Measurements from ENCODE around the gene SAMMSON.

Gene SAMMSON

GRCh38 chr3:70011582-70011981, 12.0 kb downstream of the SAMMSON start:
- no peak for DNase-seq (ENCODE audit: low spot score)

- no peak for DNase-seq (ENCODE audit: low spot score)
Measured at GRCh38 chr3:70020906-70021660, 21.6 kb downstream of the SAMMSON start.

DNA sequence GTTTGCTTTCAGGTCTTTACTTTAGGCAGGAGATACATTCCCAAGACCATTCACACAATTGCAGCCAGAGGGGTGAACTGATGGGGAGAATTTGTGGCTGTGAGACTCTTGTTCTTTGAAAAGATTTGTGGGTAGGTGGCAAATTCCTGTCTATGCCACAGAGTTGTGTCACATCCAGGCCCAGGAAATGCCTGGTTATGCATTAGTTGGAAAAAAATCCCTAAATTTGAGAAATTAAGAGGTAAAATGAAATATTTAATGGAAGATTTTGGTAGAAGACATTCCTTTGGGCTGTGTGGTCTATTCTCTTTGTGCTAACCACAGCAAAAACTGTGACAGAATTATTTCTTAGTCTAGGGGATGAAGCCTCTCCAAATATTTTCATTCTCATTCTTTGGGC, 28.8 kb downstream of the SAMMSON start:
- no peak for DNase-seq (ENCODE audit: low spot score)

DNA sequence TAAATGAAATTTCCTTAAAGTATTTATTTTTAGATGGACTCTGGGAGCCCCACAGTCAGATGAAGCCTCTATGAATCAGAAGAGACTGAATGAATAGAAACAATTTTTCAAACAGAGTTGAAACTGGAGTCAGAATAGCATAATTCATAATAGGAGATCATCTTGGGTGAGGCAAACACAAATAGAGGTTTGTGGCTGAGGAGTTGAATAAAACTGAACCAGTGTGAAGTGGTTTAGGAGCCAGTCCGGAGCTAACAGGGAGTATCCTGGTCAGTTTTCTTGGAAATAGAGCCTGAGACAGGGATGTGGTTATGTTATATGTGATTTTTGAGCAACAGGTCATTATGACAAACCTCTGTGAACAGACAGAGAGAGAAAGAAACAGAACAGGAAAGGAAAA, 39.2 kb downstream of the SAMMSON start:
- DNase-seq (ENCODE audit: low spot score): no peak

DNA sequence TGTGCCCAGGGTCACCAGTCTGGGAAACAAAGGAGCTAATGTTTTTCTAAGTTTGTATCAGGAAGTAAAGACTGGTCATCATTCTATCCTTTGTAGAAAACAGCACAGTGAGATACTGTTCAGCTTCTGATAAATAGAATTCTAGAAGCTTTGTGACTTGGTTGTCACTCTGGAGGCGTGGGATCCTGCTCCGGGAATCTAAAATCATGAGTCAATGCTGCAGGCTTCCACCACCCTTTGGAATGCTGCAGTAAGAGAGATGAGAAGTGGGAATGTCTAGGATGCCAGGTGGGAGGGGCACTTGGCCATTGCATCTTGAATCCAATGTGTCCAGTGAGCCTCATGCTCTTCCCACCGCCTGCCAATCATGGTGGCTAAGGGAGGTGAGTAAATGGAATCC, 40.9 kb downstream of the SAMMSON start:
- no peak for DNase-seq (ENCODE audit: low spot score)

DNA sequence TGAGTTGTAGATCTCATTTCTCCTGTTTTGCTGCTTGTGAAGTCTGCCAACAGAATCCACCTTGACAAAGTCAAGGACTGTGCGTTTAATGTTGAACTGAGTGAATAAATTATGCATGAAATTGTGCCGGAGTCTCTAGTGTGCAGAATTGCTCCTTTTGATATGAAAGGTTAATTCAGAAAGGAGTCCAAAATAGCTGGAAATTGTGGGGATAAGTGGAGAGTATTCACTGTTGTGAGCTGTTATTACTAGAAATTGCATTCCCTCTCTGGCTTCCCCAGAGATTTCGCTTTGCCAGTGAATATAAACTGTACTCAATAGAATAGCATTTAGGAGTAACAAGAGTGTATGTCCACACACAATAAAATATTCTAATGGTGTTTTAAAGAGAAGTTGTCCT, 43.1 kb downstream of the SAMMSON start:
- no peak for DNase-seq (ENCODE audit: low spot score)

GRCh38 chr3:70049761-70050160, 50.2 kb downstream of the SAMMSON start:
- DNase-seq (ENCODE audit: low spot score): no peak

- DNase-seq (ENCODE audit: low spot score): no peak
Measured at GRCh38 chr3:70053293-70053692, 53.8 kb downstream of the SAMMSON start.

GRCh38 chr3:70056081-70056480, 56.5 kb downstream of the SAMMSON start:
- DNase-seq (ENCODE audit: low spot score): no peak

DNA sequence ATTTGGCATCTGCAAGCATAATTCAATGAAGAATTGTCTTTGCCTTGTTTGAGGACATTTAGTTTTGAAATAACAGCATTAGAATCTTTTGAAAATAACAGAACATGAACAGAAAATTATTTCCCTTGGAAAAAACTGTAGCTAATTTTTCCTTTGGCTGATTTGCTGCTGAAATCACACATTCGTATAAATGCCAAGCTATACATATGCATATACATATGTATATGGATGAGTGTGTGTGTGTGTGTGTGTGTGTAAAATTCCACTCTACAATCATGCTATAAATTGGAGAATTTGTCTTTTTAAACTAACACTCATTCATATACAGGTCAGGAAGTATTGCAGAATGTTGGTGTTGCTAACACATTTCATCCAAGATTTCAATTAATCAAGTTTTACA, 57.9 kb downstream of the SAMMSON start:
- DNase-seq (ENCODE audit: low spot score): no peak

DNA sequence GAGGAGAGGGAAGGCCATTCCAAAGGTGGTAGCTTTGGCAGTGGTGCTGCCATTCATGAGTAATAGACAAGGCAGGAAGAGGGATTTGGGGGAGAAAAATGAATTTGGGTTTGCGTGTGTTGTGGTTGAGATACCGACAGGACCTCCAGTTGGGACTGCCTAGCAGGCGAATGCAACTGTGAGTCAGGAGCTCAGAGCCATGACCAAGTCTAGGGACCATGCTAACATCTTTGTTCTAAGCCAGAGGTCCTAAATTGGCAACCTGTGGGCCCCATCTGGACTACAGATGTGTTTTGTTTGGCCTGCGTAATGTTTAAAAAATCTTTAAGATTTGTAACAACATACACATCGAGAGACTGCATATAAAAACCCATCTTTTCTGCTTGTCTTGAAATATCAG, 61.6 kb downstream of the SAMMSON start:
- DNase-seq (ENCODE audit: low spot score): no peak

DNA sequence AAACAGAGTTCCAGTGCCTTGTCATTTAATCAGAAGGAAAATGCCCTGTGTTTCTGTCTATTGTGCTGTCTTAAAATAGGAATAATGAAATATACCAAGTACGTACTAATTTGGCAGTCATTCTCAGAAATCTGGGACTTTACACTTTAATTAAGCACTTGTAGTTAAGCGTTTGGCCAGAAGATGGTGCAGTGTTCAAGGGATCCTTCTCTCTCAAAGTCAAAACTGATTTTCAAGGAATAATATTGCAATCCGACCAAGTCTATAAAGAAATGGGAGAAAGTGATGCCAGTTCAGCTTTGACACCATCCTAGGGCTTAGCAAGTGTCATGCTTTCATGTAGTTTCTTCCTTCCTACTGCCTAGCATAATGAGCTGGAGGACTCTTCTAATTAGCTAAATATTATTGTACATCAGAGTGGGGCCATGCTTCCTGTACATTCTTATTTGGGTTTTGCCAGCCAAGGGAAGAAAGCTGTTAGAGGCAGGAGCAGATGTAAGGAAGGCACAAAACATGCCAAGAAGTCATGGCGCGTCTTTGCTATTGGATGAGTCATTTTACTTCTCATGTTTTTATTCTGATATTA, 64.8 kb downstream of the SAMMSON start:
- DNase-seq (ENCODE audit: low spot score): no peak

DNA sequence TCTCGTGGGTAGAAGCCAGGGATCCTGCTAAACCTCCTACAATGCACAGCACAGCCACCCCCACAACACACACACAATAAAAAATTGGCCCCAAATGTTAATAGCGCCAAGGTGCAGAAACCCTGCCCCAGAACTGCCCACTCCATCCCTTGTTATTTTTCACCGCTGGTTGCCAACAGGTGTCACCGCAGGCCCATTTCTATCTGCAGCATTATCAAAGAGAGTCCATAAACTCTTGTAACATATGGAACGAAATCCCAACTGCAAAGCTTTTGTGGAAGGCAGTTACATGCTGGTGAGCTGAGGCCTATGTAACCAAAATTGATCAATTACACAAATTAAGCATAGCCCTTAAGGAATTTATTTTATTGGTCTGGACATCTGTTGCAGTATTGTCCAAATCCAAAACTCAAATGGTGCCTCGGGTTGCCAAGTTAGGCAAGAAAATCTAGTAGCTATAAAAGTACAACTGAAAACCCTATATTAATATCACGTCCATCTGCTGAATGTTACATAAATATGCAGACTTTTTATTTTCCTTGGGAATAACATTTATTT, 66.2 kb downstream of the SAMMSON start:
- DNase-seq (ENCODE audit: low spot score): no peak

DNA sequence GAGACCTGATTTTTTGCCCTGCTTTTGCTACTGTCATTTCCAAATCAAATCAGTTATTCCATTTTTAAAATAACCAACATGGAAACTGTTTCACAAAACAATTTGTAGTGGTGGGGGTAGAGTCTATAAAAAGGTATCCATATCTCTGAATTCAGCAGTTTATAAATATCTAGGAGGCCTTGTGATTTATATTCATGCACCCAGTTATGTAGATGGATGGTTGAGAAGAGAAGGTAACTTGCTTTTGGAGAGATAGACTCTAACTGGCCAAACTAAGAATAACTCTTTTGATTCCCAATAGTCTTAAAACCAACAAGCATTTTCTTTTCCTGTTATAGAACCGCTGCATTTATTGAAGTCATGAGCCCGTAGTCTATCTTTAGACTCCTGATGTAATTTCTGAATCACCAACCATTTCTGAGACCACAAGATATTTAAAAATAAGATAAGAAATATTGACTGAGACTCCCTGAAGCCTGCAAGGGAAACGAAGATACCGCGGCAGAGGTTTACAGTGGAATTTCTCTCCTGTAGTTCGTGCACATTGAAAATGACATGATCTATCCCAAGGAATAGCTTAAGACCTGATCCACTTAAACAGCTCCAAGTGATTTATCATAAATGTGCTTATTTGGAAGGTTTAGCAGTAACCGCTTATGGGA, 68.5 kb downstream of the SAMMSON start:
- no peak for DNase-seq (ENCODE audit: low spot score)

DNA sequence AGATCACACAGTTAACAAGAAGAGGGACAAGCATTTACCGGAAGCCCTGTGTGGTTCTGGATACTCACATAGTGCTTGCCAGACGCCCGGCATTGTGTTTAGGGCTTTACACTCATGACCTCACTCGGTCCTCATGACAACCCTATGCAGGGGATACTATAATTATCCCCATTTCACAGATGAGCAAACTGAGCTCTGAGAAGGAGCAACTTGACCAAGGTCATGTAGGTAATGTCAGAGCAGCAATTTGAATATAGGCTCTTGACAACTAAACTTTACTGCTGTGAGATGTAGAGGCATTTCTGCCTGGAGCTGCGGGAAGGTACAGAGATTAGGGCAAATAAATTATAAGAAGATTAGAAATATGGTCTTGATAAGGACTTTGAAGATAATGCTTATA, 70.0 kb downstream of the SAMMSON start:
- DNase-seq (ENCODE audit: low spot score): no peak

DNA sequence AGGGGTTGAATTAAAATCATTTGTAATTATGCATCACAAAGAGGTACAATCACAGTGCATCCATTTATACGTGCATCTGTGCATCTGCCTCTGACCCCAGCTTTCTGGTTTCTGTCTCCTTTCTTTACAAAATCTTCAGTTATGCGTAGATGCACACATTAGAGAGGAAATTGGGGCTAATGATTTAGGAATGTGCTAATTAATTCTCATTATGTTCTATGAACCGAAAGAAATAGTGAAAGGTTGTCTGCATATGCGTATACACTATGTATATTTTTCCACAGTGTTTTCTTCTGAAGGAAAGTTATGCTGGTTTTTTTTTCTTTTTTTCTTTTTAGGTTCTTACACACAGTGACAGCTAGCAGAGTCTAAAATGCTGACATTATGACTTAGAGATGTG, 71.6 kb downstream of the SAMMSON start:
- no peak for DNase-seq (ENCODE audit: low spot score)

GRCh38 chr3:70072180-70072579, 72.6 kb downstream of the SAMMSON start:
- DNase-seq (ENCODE audit: low spot score): no peak

- no peak for DNase-seq (ENCODE audit: low spot score)
Measured at GRCh38 chr3:70072754-70073153, 73.2 kb downstream of the SAMMSON start.

- no peak for DNase-seq (ENCODE audit: low spot score)
Measured at GRCh38 chr3:70075101-70075500, 75.6 kb downstream of the SAMMSON start.

- no peak for DNase-seq (ENCODE audit: low spot score)
Measured at GRCh38 chr3:70076396-70076795, 76.9 kb downstream of the SAMMSON start.

DNA sequence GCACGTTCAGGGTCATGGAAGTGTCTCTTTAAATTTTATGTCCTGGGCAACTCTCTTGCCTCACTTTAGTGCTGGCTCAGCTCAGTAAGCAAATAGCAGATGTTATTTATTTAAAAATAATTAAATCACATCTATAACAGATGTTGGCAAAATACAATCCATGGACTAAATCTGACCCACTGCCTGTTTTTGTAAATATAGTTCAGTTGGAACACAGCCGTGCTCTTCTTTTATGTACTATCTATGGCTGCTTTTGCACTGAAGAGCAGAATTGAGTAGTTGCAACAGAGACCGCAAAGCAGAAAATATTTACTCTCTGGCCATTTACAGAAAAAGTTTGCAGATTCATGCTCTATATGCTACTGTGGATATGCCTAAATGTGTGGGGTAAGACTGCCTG, 79.2 kb downstream of the SAMMSON start:
- DNase-seq (ENCODE audit: low spot score): no peak

DNA sequence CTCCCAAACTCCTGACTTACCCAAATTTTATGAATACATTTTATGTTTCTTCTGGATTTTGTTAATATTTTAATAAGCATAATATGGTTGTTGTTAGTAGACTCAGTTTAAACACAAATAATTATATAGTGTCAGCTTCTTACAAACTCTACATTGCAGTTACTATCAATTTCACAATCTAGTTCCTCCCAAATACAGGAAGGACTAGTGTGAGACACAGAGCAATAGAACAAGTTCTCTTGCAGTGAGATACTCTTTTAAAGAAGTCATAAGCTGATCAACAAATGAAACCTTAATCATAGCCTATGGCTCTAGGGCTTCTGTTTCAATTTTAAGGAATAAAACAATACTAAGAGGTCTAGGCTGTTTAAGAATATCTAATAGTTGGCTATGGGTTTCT, 86.1 kb downstream of the SAMMSON start:
- no peak for DNase-seq (ENCODE audit: low spot score)

- DNase-seq (ENCODE audit: low spot score): no peak
Measured at GRCh38 chr3:70086336-70086735, 86.8 kb downstream of the SAMMSON start.

All from hematopoietic multipotent progenitor cell treated with erythropoietin and hydrocortisone succinate and interleukin-3 and kit ligand, for 15 days (in vitro differentiated cells).